Activated CD8-positive, alpha-beta T cell treated with anti-CD3 and anti-CD28 coated beads for 36 hours (primary cell): Measurements from ENCODE around the gene LRBA. TPM values are rescaled to one million over a fixed set of nuclear protein-coding genes. Genes with fewer than 3 reads are reported as not detected.

ENCODE experiments used
- ATAC-seq: fragments of 200-7000 bp; cut with Tn5 transposase; one replicate; pipeline ENCODE4 v1.10.0; 2021; ENCODE audit warnings: mild to moderate bottlenecking, moderate library complexity
- CTCF ChIA-PET: fragments of 350-600 bp; sonication (Branson Sonifier 250); formaldehyde crosslinking; loops from one replicate; lab custom pipeline; 2021; ENCODE audit warnings: antibody characterized with exemption; lab: Charles Lee
- POLR2A ChIA-PET: fragments of 350-600 bp; sonication (Branson Sonifier 250); formaldehyde crosslinking; loops from one replicate; lab custom pipeline; 2021; ENCODE audit warnings: antibody characterized with exemption; lab: Charles Lee
- DNase-seq: peaks from one replicate; pipeline ENCODE4 v3.0.0-alpha.2; 2020
- H3K27ac Mint-ChIP-seq: one replicate; pipeline ENCODE4 v1.8.0; 2021; ENCODE audit warnings: mild to moderate bottlenecking, mixed read lengths
- H3K27me3 Mint-ChIP-seq: one replicate; pipeline ENCODE4 v1.8.0; 2021; ENCODE audit warnings: mixed read lengths
- H3K36me3 Mint-ChIP-seq: one replicate; pipeline ENCODE4 v1.8.0; 2021; ENCODE audit warnings: low read depth, mixed read lengths
- H3K4me1 Mint-ChIP-seq: one replicate; pipeline ENCODE4 v1.8.0; 2021; ENCODE audit warnings: low read depth, mixed read lengths
- H3K4me3 Mint-ChIP-seq: one replicate; pipeline ENCODE4 v1.8.0; 2021; ENCODE audit warnings: mild to moderate bottlenecking, moderate library complexity, mixed read lengths
- H3K9me3 Mint-ChIP-seq: one replicate; pipeline ENCODE4 v1.8.0; 2021; ENCODE audit warnings: mixed read lengths
- intact Hi-C: fragments of 100-400 bp; cut with micrococcal nuclease; formaldehyde crosslinking; loops from one replicate; pipeline ENCODE4 v1.10.0; 2022
- total RNA-seq, 2 experiments: library from RNA; stranded (reverse); gene quantifications; one replicate each; pipeline ENCODE4 v1.2.3, GENCODE V29; 2021
- TF ChIP-seq, protein P1 (sequence below): fragments of 200-600 bp; IDR thresholded peaks from one replicate; pipeline ENCODE4 v1.8.0; 2022; ENCODE audit warnings: antibody characterized with exemption, mild to moderate bottlenecking

Gene LRBA
- total RNA-seq, 2 experiments from 2014 or later: 48.1 to 52.5 TPM

DNA sequence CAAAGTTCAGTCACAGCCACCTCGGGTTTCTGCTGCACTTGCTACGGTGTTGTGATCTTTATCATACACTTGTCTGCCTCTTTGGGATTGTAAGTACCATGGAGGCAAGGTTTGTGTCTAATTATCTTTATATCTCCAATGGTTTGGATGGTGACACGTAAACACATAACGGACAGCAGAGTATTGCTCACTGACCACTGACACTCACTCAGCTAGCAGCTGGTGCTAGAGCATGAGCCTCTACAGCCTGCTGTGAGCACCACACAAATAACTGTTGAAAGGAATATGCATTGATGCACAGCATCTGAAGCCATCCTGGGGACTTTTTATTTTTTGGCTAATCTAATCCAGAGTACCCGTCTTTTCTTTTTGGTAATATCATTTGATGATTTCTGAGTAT, 780.8 kb downstream of the LRBA start:
- no peak for DNase-seq
- intact Hi-C loops: no loop called here

DNA sequence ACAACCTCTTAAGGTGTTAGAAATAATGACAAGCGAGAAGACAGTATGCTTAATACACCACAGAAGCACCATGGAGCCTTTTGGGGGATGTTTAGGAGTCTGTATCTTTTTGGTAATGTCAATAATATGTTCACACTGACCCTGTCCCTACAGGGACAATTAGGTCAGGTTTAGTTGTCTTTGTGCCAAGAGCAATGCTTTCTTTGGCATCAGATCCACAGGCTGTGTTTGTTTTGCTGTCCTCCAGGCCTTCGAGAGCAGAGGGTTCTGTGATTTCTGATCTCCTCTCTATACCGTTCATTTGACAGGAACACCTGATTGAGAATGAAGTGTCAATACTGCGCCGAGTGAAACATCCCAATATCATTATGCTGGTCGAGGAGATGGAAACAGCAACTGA, 783.1 kb downstream of the LRBA start:
- POLR2A ChIA-PET: no interaction called here
- TF ChIP-seq, protein P1, sequence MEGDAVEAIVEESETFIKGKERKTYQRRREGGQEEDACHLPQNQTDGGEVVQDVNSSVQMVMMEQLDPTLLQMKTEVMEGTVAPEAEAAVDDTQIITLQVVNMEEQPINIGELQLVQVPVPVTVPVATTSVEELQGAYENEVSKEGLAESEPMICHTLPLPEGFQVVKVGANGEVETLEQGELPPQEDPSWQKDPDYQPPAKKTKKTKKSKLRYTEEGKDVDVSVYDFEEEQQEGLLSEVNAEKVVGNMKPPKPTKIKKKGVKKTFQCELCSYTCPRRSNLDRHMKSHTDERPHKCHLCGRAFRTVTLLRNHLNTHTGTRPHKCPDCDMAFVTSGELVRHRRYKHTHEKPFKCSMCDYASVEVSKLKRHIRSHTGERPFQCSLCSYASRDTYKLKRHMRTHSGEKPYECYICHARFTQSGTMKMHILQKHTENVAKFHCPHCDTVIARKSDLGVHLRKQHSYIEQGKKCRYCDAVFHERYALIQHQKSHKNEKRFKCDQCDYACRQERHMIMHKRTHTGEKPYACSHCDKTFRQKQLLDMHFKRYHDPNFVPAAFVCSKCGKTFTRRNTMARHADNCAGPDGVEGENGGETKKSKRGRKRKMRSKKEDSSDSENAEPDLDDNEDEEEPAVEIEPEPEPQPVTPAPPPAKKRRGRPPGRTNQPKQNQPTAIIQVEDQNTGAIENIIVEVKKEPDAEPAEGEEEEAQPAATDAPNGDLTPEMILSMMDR: no peak

More for the DNA sequence above, 780.8 kb downstream of the LRBA start:
- no peak for ATAC-seq
- no peak overlapping the region for H3K27ac Mint-ChIP-seq
- no peaks in the 10 kb centered on the region for H3K4me1 Mint-ChIP-seq
- H3K9me3 Mint-ChIP-seq: no peaks in the 10 kb centered on the region
- H3K4me3 Mint-ChIP-seq: no peak overlapping the region
- CTCF ChIA-PET: interaction anchor here (1.7 kb wide), 1 partner anchor 9 kb away, joined by 4 read pairs; no protein-coding TSS in a partner anchor
- POLR2A ChIA-PET: no interaction called here
- H3K27me3 Mint-ChIP-seq: peaks cover 2% of the 10 kb centered on the region
- H3K36me3 Mint-ChIP-seq: no peaks in the 10 kb centered on the region
- TF ChIP-seq, protein P1: no peak

DNA sequence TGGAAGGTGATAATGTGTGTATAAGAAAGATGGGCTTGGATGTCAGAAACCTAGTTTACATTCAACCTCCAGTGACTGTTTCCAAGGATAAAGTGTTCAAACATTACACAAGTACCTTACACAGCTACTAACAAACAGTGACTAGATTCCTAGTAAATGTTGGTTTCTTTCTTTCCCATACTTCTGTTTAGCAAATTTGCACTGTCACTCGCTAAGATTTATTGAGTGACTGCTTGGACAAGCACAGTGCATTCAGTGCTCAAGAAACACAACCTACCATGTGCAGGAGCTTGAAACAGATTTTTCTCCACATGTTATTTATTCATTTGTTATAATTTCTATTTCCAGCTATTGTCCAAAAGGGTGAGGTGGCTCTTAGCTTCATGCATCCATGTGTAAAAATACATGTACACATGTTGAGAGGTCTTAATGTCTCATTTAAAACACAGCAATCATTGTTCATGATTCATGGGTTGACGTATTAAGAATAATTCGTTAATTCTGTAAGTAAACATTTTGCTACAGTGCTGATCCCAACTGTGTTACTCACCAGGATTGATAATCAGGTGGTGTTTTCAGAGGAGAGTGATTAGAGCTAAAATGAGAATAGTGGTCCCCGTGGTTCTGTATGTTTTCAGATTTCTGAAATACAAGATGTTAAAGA, 783.8 kb downstream of the LRBA start:
- Mint-ChIP-seq H3K4me3 (no peak overlapping the region), H3K36me3 (no peaks in the 10 kb centered on the region), H3K9me3 (no peaks in the 10 kb centered on the region), H3K27me3 (peaks cover 4% of the 10 kb centered on the region), H3K4me1 (no peaks in the 10 kb centered on the region), H3K27ac (no peak overlapping the region)
- TF ChIP-seq, protein P1: no peak
- intact Hi-C loops: no loop called here
- ChIA-PET POLR2A (interaction anchor here (0.7 to 0.9 kb wide), 2 partner anchors 10 to 12 kb away, joined by 3 read pairs; no protein-coding TSS in a partner anchor), CTCF (interaction anchor here (1.2 to 2.5 kb wide), 2 partner anchors 11 to 250 kb away, joined by 3 to 10 read pairs; no protein-coding TSS in a partner anchor)
- ATAC-seq (no peak), DNase-seq (no peak)

More for the DNA sequence above, 783.1 kb downstream of the LRBA start:
- intact Hi-C loops: no loop called here
- Mint-ChIP-seq H3K4me3 (no peak overlapping the region), H3K27ac (no peak overlapping the region), H3K36me3 (no peaks in the 10 kb centered on the region), H3K9me3 (no peaks in the 10 kb centered on the region), H3K4me1 (no peaks in the 10 kb centered on the region), H3K27me3 (peaks cover 4% of the 10 kb centered on the region)
- ATAC-seq: no peak
- CTCF ChIA-PET: interaction anchor here (2.5 kb wide), 1 partner anchor 11 kb away, joined by 10 read pairs; no protein-coding TSS in a partner anchor
- DNase-seq: no peak

DNA sequence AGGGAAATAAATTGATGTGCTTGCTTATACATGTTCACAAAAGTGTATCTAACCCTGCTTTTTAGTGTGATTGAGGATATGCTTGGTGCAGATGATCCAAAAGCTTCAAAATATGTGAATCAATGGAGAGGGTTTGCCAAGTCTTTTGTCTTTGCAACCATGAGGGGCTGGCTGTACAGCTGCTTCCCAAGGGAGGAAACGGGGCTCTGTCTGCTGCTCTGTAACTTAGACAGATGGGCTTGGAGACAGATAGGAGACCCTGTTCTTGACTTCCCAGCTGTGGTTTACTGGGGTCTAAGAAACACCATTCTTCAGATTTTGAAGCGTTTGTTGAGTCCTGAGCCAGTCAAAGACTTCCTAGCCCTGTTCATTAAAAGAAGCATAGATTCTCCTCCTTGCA, 784.5 kb downstream of the LRBA start:
- Mint-ChIP-seq H3K27ac (no peak overlapping the region), H3K27me3 (peaks cover 2% of the 10 kb centered on the region), H3K4me1 (no peaks in the 10 kb centered on the region), H3K9me3 (no peaks in the 10 kb centered on the region), H3K4me3 (no peak overlapping the region), H3K36me3 (no peaks in the 10 kb centered on the region)
- POLR2A ChIA-PET: no interaction called here
- TF ChIP-seq, protein P1: no peak
- ATAC-seq (no peak), DNase-seq (no peak)
- intact Hi-C loops: no loop called here
- CTCF ChIA-PET: interaction anchor here (1.2 to 2.5 kb wide), 2 partner anchors 12 to 249 kb away, joined by 3 to 10 read pairs; no protein-coding TSS in a partner anchor

DNA sequence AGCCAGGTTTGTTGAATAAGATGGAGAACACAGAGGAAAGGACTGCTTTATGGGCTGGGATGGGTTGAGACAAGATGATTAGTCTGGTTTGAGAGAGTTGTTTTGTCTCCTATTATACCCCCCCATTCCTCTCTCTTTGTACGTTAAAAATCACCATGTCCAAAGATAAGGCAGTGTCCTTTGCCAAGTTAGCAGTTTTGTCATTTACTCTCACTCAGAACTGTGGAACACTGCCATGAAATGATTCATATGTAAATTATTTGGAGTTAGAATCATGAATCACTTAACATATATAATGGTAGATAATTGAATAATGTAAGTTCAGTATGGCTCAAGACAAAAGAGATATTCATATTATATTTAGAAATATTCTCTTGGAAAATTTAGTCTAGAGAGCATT, 785.6 kb downstream of the LRBA start:
- Mint-ChIP-seq H3K27me3 (peaks cover 2% of the 10 kb centered on the region), H3K4me3 (no peak overlapping the region), H3K4me1 (no peaks in the 10 kb centered on the region), H3K9me3 (no peaks in the 10 kb centered on the region), H3K36me3 (no peaks in the 10 kb centered on the region), H3K27ac (no peak overlapping the region)
- intact Hi-C loops: no loop called here
- TF ChIP-seq, protein P1: no peak
- ChIA-PET POLR2A (no interaction called here), CTCF (no interaction called here)
- no peak for DNase-seq
- no peak for ATAC-seq
